Suprapubic skin (tissue), 4 donors: ENCODE results near the gene RERE. TPM values are rescaled to one million over a fixed set of nuclear protein-coding genes. Genes with fewer than 3 reads are reported as not detected.

Experiments
- DNase-seq, 2 donors: peaks; one replicate each; pipeline ENCODE4 v3.0.0-alpha.2; 2019; ENCODE audit warnings: low spot score in 2 of 2
- H3K27ac ChIP-seq: fragments of 200-600 bp; sonication (generic); one replicate; pipeline ENCODE4 v1.5.1; 2019
- H3K27me3 ChIP-seq: fragments of 200-600 bp; sonication (generic); one replicate; pipeline ENCODE4 v1.5.1; 2019
- H3K36me3 ChIP-seq: fragments of 200-600 bp; sonication (generic); one replicate; pipeline ENCODE4 v1.5.1; 2019
- H3K4me1 ChIP-seq: fragments of 200-600 bp; sonication (generic); one replicate; pipeline ENCODE4 v1.5.1; 2019
- H3K4me3 ChIP-seq: fragments of 200-600 bp; sonication (generic); one replicate; pipeline ENCODE4 v1.5.1; 2019; ENCODE audit warnings: mild to moderate bottlenecking
- H3K9me3 ChIP-seq: fragments of 200-600 bp; sonication (generic); one replicate; pipeline ENCODE4 v1.5.1; 2019
- EP300 ChIP-seq: sonication (generic); formaldehyde crosslinking; IDR thresholded peaks from one replicate; pipeline ENCODE4 v1.6.1; 2017; ENCODE audit warnings: antibody characterized with exemption
- POLR2A ChIP-seq, 2 donors: fragments of 450-650 bp; IDR thresholded peaks; one replicate each; pipeline ENCODE4 v1.6.1; 2017; ENCODE audit warnings: antibody characterized with exemption in 2 of 2, mild to moderate bottlenecking in 2 of 2, moderate library complexity in 2 of 2
- POLR2AphosphoS5 ChIP-seq, 3 donors: sonication (generic); formaldehyde crosslinking; IDR thresholded peaks; one replicate each; pipeline ENCODE4 v1.6.1; 2017; ENCODE audit warnings: antibody characterized with exemption in 3 of 3
- WGBS: methylation state at CpG from one replicate; pipeline ENCODE4 v1.1.5; 2018; 5-methylcytosine and 5-hydroxymethylcytosine counted together
- total RNA-seq, 4 donors: library from RNA; depleted of rRNA; stranded (reverse); fragments of >200 nt; gene quantifications; one replicate each; pipeline ENCODE4 v1.1.0, GENCODE V29; 2016
- TF ChIP-seq, protein P1 (sequence below), 2 donors: fragments of 200-600 bp in 1 of 2; fragments of 450-650 bp in 1 of 2; sonication (generic) in 1 of 2; IDR thresholded peaks; one replicate each; pipeline ENCODE4 v1.5.1; 2016 to 2019; ENCODE audit warnings: antibody characterized with exemption in 2 of 2, mild to moderate bottlenecking in 1 of 2, moderate library complexity in 1 of 2

Gene RERE
- total RNA-seq, 4 donors from 2014 or later: 43.4 to 113 (median 83.3) TPM

DNA sequence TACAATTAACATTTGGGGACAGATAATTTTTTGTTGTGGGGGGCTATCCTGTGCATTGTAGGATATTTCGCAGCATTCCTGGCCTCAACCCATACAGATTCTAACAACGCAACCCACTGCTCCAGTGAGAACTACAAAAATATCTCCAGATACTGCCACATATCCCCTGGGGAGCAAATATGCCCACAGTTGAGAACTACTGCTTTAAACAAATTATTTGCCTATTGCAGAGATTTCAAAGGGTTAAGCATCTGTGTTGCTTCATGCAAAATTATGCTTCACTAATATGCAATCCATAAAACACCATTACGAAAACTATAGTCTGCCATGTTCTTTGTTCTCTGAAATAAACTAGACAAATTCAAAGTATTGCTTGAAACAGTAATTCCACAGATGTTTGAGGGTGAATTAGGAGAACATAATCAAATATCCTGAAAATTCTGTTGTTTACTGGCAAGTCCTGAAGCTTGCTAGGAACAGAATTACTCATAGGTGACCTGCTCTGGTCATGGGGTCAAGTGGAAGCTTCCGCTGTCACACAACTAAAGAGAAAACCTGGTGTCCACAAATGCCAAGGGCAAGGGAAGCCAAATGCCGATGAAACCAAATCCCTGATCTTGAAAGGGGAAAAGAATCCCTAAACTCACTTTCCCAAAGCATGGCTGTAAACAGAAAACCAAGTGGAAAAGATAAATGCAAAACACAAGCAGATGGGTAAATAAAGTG, 149.4 kb downstream of the RERE start:
- Histone ChIP-seq H3K4me3 (no peak overlapping the region), H3K27me3 (no peaks in the 10 kb centered on the region), H3K9me3 (no peaks in the 10 kb centered on the region), H3K4me1 (peaks cover 46% of the 10 kb centered on the region), H3K27ac (no peak overlapping the region), H3K36me3 (no peaks in the 10 kb centered on the region)
- 87% methylated on average over 5 of the region's 5 CpGs for WGBS
- DNase-seq: no peak
- TF ChIP-seq EP300: no peak
- TF ChIP-seq, protein P1, sequence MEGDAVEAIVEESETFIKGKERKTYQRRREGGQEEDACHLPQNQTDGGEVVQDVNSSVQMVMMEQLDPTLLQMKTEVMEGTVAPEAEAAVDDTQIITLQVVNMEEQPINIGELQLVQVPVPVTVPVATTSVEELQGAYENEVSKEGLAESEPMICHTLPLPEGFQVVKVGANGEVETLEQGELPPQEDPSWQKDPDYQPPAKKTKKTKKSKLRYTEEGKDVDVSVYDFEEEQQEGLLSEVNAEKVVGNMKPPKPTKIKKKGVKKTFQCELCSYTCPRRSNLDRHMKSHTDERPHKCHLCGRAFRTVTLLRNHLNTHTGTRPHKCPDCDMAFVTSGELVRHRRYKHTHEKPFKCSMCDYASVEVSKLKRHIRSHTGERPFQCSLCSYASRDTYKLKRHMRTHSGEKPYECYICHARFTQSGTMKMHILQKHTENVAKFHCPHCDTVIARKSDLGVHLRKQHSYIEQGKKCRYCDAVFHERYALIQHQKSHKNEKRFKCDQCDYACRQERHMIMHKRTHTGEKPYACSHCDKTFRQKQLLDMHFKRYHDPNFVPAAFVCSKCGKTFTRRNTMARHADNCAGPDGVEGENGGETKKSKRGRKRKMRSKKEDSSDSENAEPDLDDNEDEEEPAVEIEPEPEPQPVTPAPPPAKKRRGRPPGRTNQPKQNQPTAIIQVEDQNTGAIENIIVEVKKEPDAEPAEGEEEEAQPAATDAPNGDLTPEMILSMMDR (IDR thresholded peaks at IDR 0.05): no peak
- TF ChIP-seq POLR2A (IDR thresholded peaks at IDR 0.05): no peak
- no peak for TF ChIP-seq POLR2AphosphoS5 (IDR thresholded peaks at IDR 0.05)

DNA sequence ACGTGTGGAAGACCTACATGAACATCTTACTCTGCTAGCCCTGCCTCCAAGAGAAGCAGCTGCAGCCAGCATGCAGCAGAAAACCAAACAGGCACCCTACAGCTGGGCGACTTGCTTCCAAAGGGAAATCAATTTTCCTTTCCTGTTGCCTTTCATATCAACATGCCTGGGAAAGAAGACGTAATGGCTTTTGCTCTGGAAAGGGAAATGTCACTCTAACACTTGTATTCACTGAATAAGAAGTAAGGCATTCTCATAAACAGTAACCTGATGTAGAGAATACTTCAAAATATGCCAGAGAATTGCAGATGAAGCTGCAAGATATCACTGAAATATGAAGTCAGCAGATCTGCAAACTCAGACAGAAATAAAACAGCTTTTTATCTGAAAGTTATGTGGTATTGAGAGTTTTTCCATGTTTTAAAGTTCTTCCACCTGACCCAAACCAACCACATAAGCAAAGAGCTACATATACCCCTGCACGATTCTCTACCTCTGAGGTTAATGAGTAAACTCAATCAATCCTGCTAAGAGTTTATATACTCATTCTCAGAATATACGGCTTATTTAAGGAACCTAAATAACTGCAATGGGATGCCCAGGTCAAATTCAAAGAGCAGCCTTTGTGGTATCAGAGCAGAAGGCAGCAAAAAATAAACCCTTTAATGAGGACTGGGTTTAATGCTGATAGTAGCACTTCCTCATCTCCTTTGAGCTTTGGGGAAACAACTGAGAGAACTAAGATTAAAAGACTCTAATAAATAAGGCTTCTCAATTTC, 150.9 kb downstream of the RERE start:
- H3K27ac ChIP-seq: no peak overlapping the region
- DNase-seq: no peak
- TF ChIP-seq, protein P1 (IDR thresholded peaks at IDR 0.05): no peak
- TF ChIP-seq EP300: no peak
- no peak for TF ChIP-seq POLR2A (IDR thresholded peaks at IDR 0.05)
- no peak for TF ChIP-seq POLR2AphosphoS5 (IDR thresholded peaks at IDR 0.05)
- no peaks in the 10 kb centered on the region for H3K36me3 ChIP-seq
- 46% methylated on average over 5 of the region's 5 CpGs for WGBS
- no peaks in the 10 kb centered on the region for H3K9me3 ChIP-seq
- peaks cover 57% of the 10 kb centered on the region for H3K4me1 ChIP-seq
- no peaks in the 10 kb centered on the region for H3K27me3 ChIP-seq
- H3K4me3 ChIP-seq: no peak overlapping the region

DNA sequence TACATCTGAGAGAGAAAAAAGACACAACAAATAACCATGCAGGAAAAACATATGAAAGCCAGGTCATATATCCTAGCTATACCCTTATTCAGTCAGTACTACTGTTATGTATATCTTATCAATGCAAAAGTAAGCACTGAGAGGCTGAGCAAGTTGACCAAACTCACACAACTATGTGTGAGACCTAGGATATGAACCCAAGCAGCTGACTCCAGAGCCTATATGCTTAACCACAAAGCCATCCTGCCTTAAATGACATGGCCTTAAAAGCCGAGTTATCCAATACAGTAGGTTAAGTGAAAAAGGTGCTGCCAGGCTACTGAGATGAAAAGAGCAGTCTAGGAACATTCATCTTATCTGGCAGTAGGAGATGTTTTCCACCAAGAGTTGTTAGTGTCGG, 151.6 kb downstream of the RERE start:
- no peaks in the 10 kb centered on the region for H3K27me3 ChIP-seq
- no peak overlapping the region for H3K27ac ChIP-seq
- no peak overlapping the region for H3K4me3 ChIP-seq
- no peak for DNase-seq
- no peaks in the 10 kb centered on the region for H3K9me3 ChIP-seq
- no peaks in the 10 kb centered on the region for H3K36me3 ChIP-seq
- WGBS: 77% methylated on average over 2 of the region's 2 CpGs
- peaks cover 57% of the 10 kb centered on the region for H3K4me1 ChIP-seq
- no peak for TF ChIP-seq POLR2A (IDR thresholded peaks at IDR 0.05)
- TF ChIP-seq, protein P1 (IDR thresholded peaks at IDR 0.05): no peak
- TF ChIP-seq EP300: no peak
- no peak for TF ChIP-seq POLR2AphosphoS5 (IDR thresholded peaks at IDR 0.05)

DNA sequence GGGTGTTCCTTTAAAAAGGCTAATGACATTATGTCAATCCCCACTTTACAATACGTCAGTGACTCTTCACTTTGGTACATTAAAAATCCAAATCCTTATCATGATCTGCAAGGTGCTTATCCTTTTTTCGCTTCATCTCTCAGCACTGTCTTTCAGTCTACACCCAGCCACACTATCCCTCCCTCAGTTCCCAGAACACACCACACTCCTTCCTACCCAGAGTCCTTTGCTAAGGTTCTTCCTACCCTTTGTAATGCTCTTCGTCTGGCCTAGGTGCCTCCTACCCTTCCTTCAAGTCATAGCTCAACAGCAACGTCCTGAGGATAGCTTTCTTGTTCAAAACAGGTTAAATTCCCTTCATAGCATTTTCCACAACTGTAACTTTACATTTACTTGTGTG, 152.6 kb downstream of the RERE start:
- TF ChIP-seq, protein P1 (IDR thresholded peaks at IDR 0.05): no peak
- TF ChIP-seq POLR2AphosphoS5 (IDR thresholded peaks at IDR 0.05) (no peak), POLR2A (IDR thresholded peaks at IDR 0.05) (no peak), EP300 (no peak)
- Histone ChIP-seq H3K27me3 (no peaks in the 10 kb centered on the region), H3K27ac (no peak overlapping the region), H3K9me3 (no peaks in the 10 kb centered on the region), H3K4me3 (no peak overlapping the region), H3K4me1 (peaks cover 62% of the 10 kb centered on the region), H3K36me3 (no peaks in the 10 kb centered on the region)
- 88% methylated on average over 4 of the region's 4 CpGs for WGBS
- no peak for DNase-seq

DNA sequence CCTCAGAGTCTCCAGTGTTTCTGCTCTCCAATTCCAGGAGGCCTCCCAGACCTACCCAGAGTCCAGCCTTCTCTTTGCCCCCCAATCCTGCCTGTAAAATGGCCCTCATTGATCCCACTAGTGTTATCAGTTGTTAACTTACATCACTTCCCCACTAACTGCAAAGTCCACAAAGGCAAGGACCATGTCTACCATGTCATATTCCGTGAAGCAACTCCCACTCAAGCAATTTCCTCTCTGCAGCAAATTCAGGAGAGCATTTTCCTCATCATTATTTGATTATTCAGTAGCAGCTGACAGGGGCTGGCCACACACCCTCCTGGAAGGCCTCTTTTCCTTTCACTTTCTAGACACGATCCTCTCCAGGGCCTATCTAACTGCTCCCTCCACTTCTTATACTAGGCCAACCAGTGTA, 153.5 kb downstream of the RERE start:
- Histone ChIP-seq H3K36me3 (no peaks in the 10 kb centered on the region), H3K4me1 (peaks cover 63% of the 10 kb centered on the region), H3K9me3 (no peaks in the 10 kb centered on the region), H3K4me3 (no peak overlapping the region), H3K27me3 (no peaks in the 10 kb centered on the region), H3K27ac (no peak overlapping the region)
- no peak for DNase-seq
- TF ChIP-seq POLR2A (IDR thresholded peaks at IDR 0.05) (no peak), EP300 (no peak), POLR2AphosphoS5 (IDR thresholded peaks at IDR 0.05) (no peak)
- 36% methylated on average over 2 of the region's 2 CpGs for WGBS
